HEK293T (cell line): ENCODE data around the gene GTF2B.
"Not testable (repeated sequence)": the region's sequence is repeated elsewhere in the genome, so short reads cannot be mapped to it uniquely, and the experiment has no call there.

Experiments used
- CTCF ChIA-PET: fragments of 350-600 bp; formaldehyde crosslinking; extraction: SDS; loops from one replicate; lab custom pipeline; 2021; ENCODE audit warnings: antibody characterized with exemption, inconsistent platforms; lab: Yijun Ruan, JAX
- POLR2A ChIA-PET: fragments of 350-600 bp; formaldehyde crosslinking; extraction: SDS; loops from one replicate; lab custom pipeline; 2020; ENCODE audit warnings: antibody characterized with exemption, inconsistent platforms; lab: Yijun Ruan, JAX
- DNase-seq: peaks from one replicate; pipeline ENCODE4 v3.0.0; 2012; ENCODE audit warnings: mixed read lengths; ENCODE audit errors: extremely low spot score
- ARNT ChIP-seq: fragments of 450-650 bp; IDR thresholded peaks from 2 replicates; pipeline ENCODE4 v1.6.1; 2017; ENCODE audit warnings: mild to moderate bottlenecking
- BHLHE40 ChIP-seq: fragments of 450-650 bp; IDR thresholded peaks from 2 replicates; pipeline ENCODE4 v1.6.1; 2016; ENCODE audit warnings: mild to moderate bottlenecking, moderate library complexity, borderline replicate concordance
- CTBP1 ChIP-seq: fragments of 450-650 bp; IDR thresholded peaks from 2 replicates; pipeline ENCODE4 v1.6.1; 2016; ENCODE audit warnings: borderline replicate concordance
- ELF4 ChIP-seq: fragments of 450-650 bp; IDR thresholded peaks from 2 replicates; pipeline ENCODE4 v1.6.1; 2017; ENCODE audit warnings: antibody characterized with exemption
- FOXA1 ChIP-seq: fragments of 450-650 bp; IDR thresholded peaks from 2 replicates; pipeline ENCODE4 v1.6.1; 2016; ENCODE audit warnings: mild to moderate bottlenecking
- FOXK2 ChIP-seq: fragments of 450-650 bp; IDR thresholded peaks from 2 replicates; pipeline ENCODE4 v1.6.1; 2016; ENCODE audit warnings: mild to moderate bottlenecking
- FOXM1 ChIP-seq: fragments of 450-650 bp; IDR thresholded peaks from 2 replicates; pipeline ENCODE4 v1.6.1; 2017; ENCODE audit warnings: mild to moderate bottlenecking, borderline replicate concordance
- HDGF ChIP-seq: fragments of 450-650 bp; IDR thresholded peaks from 2 replicates; pipeline ENCODE4 v1.6.1; 2017; ENCODE audit warnings: antibody characterized with exemption, borderline replicate concordance
- L3MBTL2 ChIP-seq: fragments of 450-650 bp; conservative IDR thresholded peaks from 2 replicates; pipeline ENCODE4 v1.6.1; 2016; ENCODE audit warnings: mild to moderate bottlenecking
- LEF1 ChIP-seq: fragments of 450-650 bp; IDR thresholded peaks from 2 replicates; pipeline ENCODE4 v1.6.1; 2017; ENCODE audit warnings: mild to moderate bottlenecking, borderline replicate concordance
- NFRKB ChIP-seq: fragments of 450-650 bp; IDR thresholded peaks from 2 replicates; pipeline ENCODE4 v1.6.1; 2016; ENCODE audit warnings: mild to moderate bottlenecking, moderate library complexity
- PKNOX1 ChIP-seq: fragments of 450-650 bp; IDR thresholded peaks from 2 replicates; pipeline ENCODE4 v1.6.1; 2016
- SP1 ChIP-seq: fragments of 450-650 bp; IDR thresholded peaks from 2 replicates; pipeline ENCODE4 v1.6.1; 2017
- SUZ12 ChIP-seq: fragments of 450-650 bp; IDR thresholded peaks from 2 replicates; pipeline ENCODE4 v1.6.1; 2016; ENCODE audit warnings: mild to moderate bottlenecking
- TARDBP ChIP-seq: fragments of 450-650 bp; IDR thresholded peaks from 2 replicates; pipeline ENCODE4 v1.6.1; 2016
- ZNF384 ChIP-seq: fragments of 450-650 bp; IDR thresholded peaks from 2 replicates; pipeline ENCODE4 v1.6.1; 2016

Gene GTF2B

GRCh38 chr1:88922214-88922613 lies 30.8 kb upstream of the GTF2B start:
- ChIA-PET POLR2A (no interaction called here), CTCF (no interaction called here)
- DNase-seq = no peak
- TF ChIP-seq SP1 (no peak), ARNT (no peak)

GRCh38 chr1:88920845-88921244 lies 29.5 kb upstream of the GTF2B start:
- TF ChIP-seq FOXA1 (no peak), FOXM1 (no peak), ARNT (no peak), TARDBP (no peak), SP1 (no peak), ELF4 (no peak), FOXK2 (no peak), PKNOX1 (no peak), BHLHE40 (no peak), LEF1 (no peak), ZNF384 (no peak), SUZ12 (no peak), NFRKB (no peak), CTBP1 (no peak)
- no peak for DNase-seq
- ChIA-PET POLR2A (no interaction called here), CTCF (no interaction called here)

- DNase-seq = no peak
- no peak for TF ChIP-seq FOXK2
- TF ChIP-seq HDGF = no peak
- no peak for TF ChIP-seq SUZ12
- no peak for TF ChIP-seq LEF1
- no peak for TF ChIP-seq L3MBTL2
- no peak for TF ChIP-seq FOXM1
- TF ChIP-seq ARNT = no peak
- TF ChIP-seq ZNF384 = no peak
- TF ChIP-seq ELF4 = no peak
- no peak for TF ChIP-seq TARDBP
- no peak for TF ChIP-seq SP1
- CTCF ChIA-PET = no interaction called here
Observed at GRCh38 chr1:88917321-88918025, 26.1 kb upstream of the GTF2B start.

GRCh38 chr1:88916883-88917282 lies 25.5 kb upstream of the GTF2B start:
- TF ChIP-seq LEF1 (no peak), L3MBTL2 (no peak), FOXA1 (no peak), ARNT (no peak), SP1 (no peak), HDGF (no peak), SUZ12 (no peak), NFRKB (no peak), FOXM1 (no peak), ELF4 (no peak), PKNOX1 (no peak), FOXK2 (no peak), BHLHE40 (no peak), TARDBP (no peak), ZNF384 (no peak), CTBP1 (no peak)
- ChIA-PET POLR2A (no interaction called here), CTCF (no interaction called here)
- DNase-seq = no peak

More at GRCh38 chr1:88917321-88918025, 26.1 kb upstream of the GTF2B start:
- POLR2A ChIA-PET = no interaction called here

GRCh38 chr1:88911800-88912199 lies 20.4 kb upstream of the GTF2B start:
- DNase-seq, CTCF ChIA-PET: not testable (repeated sequence)
- POLR2A ChIA-PET = interaction anchor here (1.4 kb wide), 1 partner anchor 20 kb away, joined by 4 read pairs; the partner anchor contains the start of gene GTF2B

DNA sequence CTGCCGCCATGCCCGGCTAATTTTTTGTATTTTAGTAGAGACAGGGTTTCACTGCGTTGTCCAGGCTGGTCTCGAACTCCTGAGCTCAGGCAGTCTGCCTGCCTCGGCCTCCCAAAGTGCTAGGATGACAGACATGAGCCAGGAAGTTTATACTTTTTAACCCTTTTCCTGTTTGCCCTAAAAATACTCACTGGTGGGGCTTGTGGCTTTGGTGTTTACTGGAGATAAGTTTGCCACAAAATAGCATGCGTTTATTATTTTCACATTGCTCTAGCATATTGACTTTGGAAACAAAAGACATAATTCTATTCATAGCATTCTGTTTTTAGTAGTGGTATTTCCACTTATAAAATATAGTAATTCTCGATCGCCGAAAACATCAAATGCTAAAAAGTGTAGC lies 19.8 kb upstream of the GTF2B start:
- DNase-seq = no peak
- TF ChIP-seq PKNOX1 (no peak), L3MBTL2 (no peak), FOXM1 (no peak), ARNT (no peak), SUZ12 (no peak), CTBP1 (no peak), FOXA1 (no peak), LEF1 (no peak), ELF4 (no peak)
- ChIA-PET CTCF (no interaction called here), POLR2A (interaction anchor here (1.4 kb wide), 1 partner anchor 19 kb away, joined by 4 read pairs; the partner anchor contains the start of gene GTF2B)

GRCh38 chr1:88910401-88910800 lies 19.0 kb upstream of the GTF2B start:
- POLR2A ChIA-PET = interaction anchor here (1.4 kb wide), 1 partner anchor 19 kb away, joined by 4 read pairs; the partner anchor contains the start of gene GTF2B
- no peak for DNase-seq
- CTCF ChIA-PET = no interaction called here
- no peak for TF ChIP-seq ELF4
- no peak for TF ChIP-seq LEF1
- TF ChIP-seq TARDBP = no peak
- TF ChIP-seq L3MBTL2 = no peak
- TF ChIP-seq SP1 = no peak
- no peak for TF ChIP-seq SUZ12
- no peak for TF ChIP-seq FOXA1
- TF ChIP-seq FOXM1 = no peak
- TF ChIP-seq PKNOX1 = no peak
- no peak for TF ChIP-seq ZNF384
- TF ChIP-seq FOXK2 = no peak
- no peak for TF ChIP-seq NFRKB
- TF ChIP-seq CTBP1 = no peak
